ENCODE measurements around the gene CHRNE.

DNA sequence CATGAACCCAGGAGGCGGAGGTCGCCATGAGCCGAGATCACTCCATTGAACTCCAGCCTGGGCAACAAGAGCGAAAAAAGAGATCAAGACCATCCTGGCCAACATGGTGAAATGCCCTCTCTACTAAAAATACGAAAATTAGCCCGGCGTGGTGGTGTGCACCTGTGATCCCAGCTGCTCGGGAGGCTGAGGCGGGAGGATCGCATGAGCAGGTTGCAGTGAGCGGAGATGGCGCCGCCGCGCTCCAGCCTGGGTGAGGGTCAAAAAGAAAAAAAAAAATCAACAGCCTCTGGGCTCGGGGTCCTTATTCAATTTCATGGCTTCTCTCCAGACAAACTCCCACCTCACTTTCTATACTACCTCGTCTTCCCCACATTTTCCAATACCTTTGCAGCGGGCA lies 26.0 kb upstream of the CHRNE start:
- no peak for TF ChIP-seq POLR2AphosphoS5 (IDR thresholded peaks at IDR 0.05; ENCODE audit: borderline replicate concordance, low read depth, low read length)
- no peak for TF ChIP-seq EZH2 (IDR thresholded peaks at IDR 0.05)
